Measurements from ENCODE around the gene FARP2. TPM values are rescaled to one million over a fixed set of nuclear protein-coding genes. Genes with fewer than 3 reads are reported as not detected.

The FARP2 gene
- total RNA-seq, 5 donors from 2014 or later (not counting 1 experiment from before 2014, with no cell fraction given) = 15.8 to 27.5 (median 18.5) TPM

DNA sequence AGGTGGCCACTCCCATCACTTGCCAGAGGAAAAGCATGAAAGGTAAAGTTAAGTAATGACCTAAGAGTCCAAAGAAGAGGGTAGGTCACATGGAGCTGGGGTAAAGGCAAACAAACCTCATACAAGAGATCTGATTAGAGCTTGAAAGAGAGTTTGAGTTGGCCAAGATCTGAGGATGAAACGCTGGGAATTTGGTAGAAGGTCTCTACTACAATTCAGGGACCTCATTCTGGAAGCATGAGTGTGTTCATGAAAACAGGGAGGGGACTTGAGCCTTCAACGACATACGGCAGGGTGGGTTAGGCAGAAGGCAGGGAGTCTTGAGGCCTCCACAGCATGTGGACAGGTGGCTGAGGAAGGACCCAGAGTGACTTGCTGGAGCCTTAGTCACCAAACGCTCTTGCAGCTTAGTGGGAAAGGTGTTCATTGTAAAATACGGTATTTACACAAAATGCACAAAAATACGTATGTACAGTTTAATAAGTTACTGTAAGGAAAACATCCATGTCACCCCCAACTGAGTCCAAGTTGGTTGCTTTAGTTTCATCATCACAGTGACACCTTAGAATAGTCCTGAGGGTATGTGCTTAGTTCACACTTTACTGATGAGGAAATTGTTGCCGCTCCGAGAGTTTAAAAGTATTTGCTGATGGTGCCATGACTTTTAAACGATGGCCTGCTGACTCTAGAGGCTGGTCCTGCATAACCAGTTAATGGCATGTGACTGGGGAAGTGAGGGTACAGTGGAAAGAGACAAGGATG lies 5.0 kb upstream of the FARP2 start:
- H3K9me3 ChIP-seq = no peaks in the 10 kb centered on the region
- 89% methylated on average over 5 of the region's 9 CpGs for WGBS (ENCODE audit: insufficient coverage)
- no peaks in the 10 kb centered on the region for H3K9me3 Mint-ChIP-seq
- H3K36me3 Mint-ChIP-seq = peaks cover 40% of the 10 kb centered on the region
- DNase-seq (no peak), ATAC-seq (replicated peaks in 1 of 4) (no peak)
- H3K4me1 Mint-ChIP-seq = peaks cover 0 to 3% (median 0%) of the 10 kb centered on the region in 3 donors
- H3K4me1 ChIP-seq (ENCODE audit: control insufficient read depth in 1 of 2, extremely low read depth in 1 of 2, insufficient read depth in 2 of 2, low read length in 2 of 2) = peaks cover 0 to 8% of the 10 kb centered on the region in 2 experiments
- no peak overlapping the region for H3K27ac ChIP-seq (ENCODE audit: low read length)
- ChIA-PET POLR2A (interaction anchor here in 1 of 2 donors (1.0 kb wide), 1 partner anchor 34 kb away, joined by 4 read pairs; no protein-coding TSS in a partner anchor), CTCF (interaction anchor here in 1 of 2 donors (0.7 kb wide), 1 partner anchor 31 kb away, joined by 3 read pairs; no protein-coding TSS in a partner anchor)
- peaks cover 6 to 76% of the 10 kb centered on the region in 2 donors for H3K36me3 ChIP-seq (ENCODE audit: control insufficient read depth in 2 of 2, extremely low read depth in 1 of 2, insufficient read depth in 1 of 2, low read length in 1 of 2)
- no peaks in the 10 kb centered on the region for H3K27me3 ChIP-seq (replicated peaks in 1 of 2; ENCODE audit: control insufficient read depth in 2 of 2, extremely low read depth in 1 of 2, insufficient read depth in 2 of 2, low read length in 1 of 2)
- H3K27ac Mint-ChIP-seq = peak overlapping the region in 1 of 2 donors; percentile 7
- H3K27me3 Mint-ChIP-seq = no peaks in the 10 kb centered on the region
- no peak overlapping the region for H3K4me3 Mint-ChIP-seq
- no peak overlapping the region for H3K4me3 ChIP-seq (ENCODE audit: control insufficient read depth in 1 of 2, extremely low read depth in 1 of 2, low read length in 1 of 2)

DNA sequence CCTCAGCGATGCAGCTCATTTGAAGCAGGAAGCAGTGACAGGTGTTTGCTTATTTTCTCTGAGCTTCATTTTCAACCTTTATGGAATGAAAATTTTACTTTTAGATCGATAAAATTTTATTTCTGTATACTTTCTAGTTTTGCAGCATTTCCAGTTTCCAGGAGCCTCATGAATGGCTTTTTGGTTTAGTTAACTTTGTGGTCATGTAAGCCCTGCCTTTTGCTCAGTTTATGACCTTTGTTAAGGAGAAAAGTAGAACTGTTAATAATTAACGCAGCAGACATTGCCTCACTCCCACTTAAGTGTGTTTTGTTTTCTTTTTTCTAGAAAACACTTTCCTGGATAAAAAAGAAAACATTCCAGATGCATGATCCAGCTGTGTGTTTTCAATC lies 4.4 kb upstream of the FARP2 start:
- ChIA-PET CTCF (no interaction called here), POLR2A (interaction anchor here in 1 of 2 donors (1.0 kb wide), 1 partner anchor 35 kb away, joined by 4 read pairs; no protein-coding TSS in a partner anchor)
- Mint-ChIP-seq H3K4me1 (peaks cover 0 to 3% (median under 1%) of the 10 kb centered on the region in 3 donors), H3K27ac (no peak overlapping the region), H3K4me3 (no peak overlapping the region), H3K9me3 (no peaks in the 10 kb centered on the region), H3K27me3 (no peaks in the 10 kb centered on the region), H3K36me3 (peaks cover 38% of the 10 kb centered on the region)
- Histone ChIP-seq H3K9me3 (no peaks in the 10 kb centered on the region), H3K27ac (ENCODE audit: low read length) (no peak overlapping the region), H3K27me3 (replicated peaks in 1 of 2; ENCODE audit: control insufficient read depth in 2 of 2, extremely low read depth in 1 of 2, insufficient read depth in 2 of 2, low read length in 1 of 2) (no peaks in the 10 kb centered on the region), H3K4me3 (ENCODE audit: control insufficient read depth in 1 of 2, extremely low read depth in 1 of 2, low read length in 1 of 2) (no peak overlapping the region), H3K36me3 (ENCODE audit: control insufficient read depth in 2 of 2, extremely low read depth in 1 of 2, insufficient read depth in 1 of 2, low read length in 1 of 2) (peaks cover 3 to 70% of the 10 kb centered on the region in 2 donors), H3K4me1 (ENCODE audit: control insufficient read depth in 1 of 2, extremely low read depth in 1 of 2, insufficient read depth in 2 of 2, low read length in 2 of 2) (peaks cover 0 to 12% of the 10 kb centered on the region in 2 experiments)
- ATAC-seq (replicated peaks in 1 of 4) (no peak), DNase-seq (no peak)
- no CpG with 5 or more reads among the region's 3 CpGs for WGBS (ENCODE audit: insufficient coverage)

GRCh38 chr2:241352227-241352626 lies 3.9 kb upstream of the FARP2 start:
- Mint-ChIP-seq H3K4me1 (peaks cover 5 to 9% (median 5%) of the 10 kb centered on the region in 3 donors), H3K9me3 (no peaks in the 10 kb centered on the region), H3K36me3 (peaks cover 35% of the 10 kb centered on the region), H3K27ac (no peak overlapping the region), H3K27me3 (no peaks in the 10 kb centered on the region), H3K4me3 (no peak overlapping the region)
- no CpG with 5 or more reads among the region's 3 CpGs for WGBS (ENCODE audit: insufficient coverage)
- CTCF ChIA-PET = no interaction called here
- H3K9me3 ChIP-seq = no peaks in the 10 kb centered on the region
- ATAC-seq (replicated peaks in 1 of 4) (no peak), DNase-seq (no peak)
- no peak overlapping the region for H3K27ac ChIP-seq (ENCODE audit: low read length)
- no peak overlapping the region for H3K4me3 ChIP-seq (ENCODE audit: control insufficient read depth in 1 of 2, extremely low read depth in 1 of 2, low read length in 1 of 2)
- peaks cover 3 to 64% of the 10 kb centered on the region in 2 donors for H3K36me3 ChIP-seq (ENCODE audit: control insufficient read depth in 2 of 2, extremely low read depth in 1 of 2, insufficient read depth in 1 of 2, low read length in 1 of 2)
- no peaks in the 10 kb centered on the region for H3K27me3 ChIP-seq (replicated peaks in 1 of 2; ENCODE audit: control insufficient read depth in 2 of 2, extremely low read depth in 1 of 2, insufficient read depth in 2 of 2, low read length in 1 of 2)
- POLR2A ChIA-PET = no interaction called here
- H3K4me1 ChIP-seq (ENCODE audit: control insufficient read depth in 1 of 2, extremely low read depth in 1 of 2, insufficient read depth in 2 of 2, low read length in 2 of 2) = peaks cover 0 to 17% of the 10 kb centered on the region in 2 experiments

- Mint-ChIP-seq H3K4me3 (peak overlapping the region in 2 of 3 donors; percentile 28 to 54), H3K27ac (peak overlapping the region; percentile 69 to 70), H3K9me3 (no peaks in the 10 kb centered on the region), H3K27me3 (no peaks in the 10 kb centered on the region), H3K4me1 (peaks cover 20 to 24% (median 20%) of the 10 kb centered on the region in 3 donors), H3K36me3 (peaks cover 26% of the 10 kb centered on the region)
- H3K27me3 ChIP-seq (replicated peaks in 1 of 2; ENCODE audit: control insufficient read depth in 2 of 2, extremely low read depth in 1 of 2, insufficient read depth in 2 of 2, low read length in 1 of 2) = no peaks in the 10 kb centered on the region
- DNase-seq (peak; percentile 33 to 78 (median 65)), ATAC-seq (replicated peaks in 1 of 4) (peak; percentile 19 to 44 (median 28))
- POLR2A ChIA-PET = no interaction called here
- no peak overlapping the region for H3K4me3 ChIP-seq (ENCODE audit: control insufficient read depth in 1 of 2, extremely low read depth in 1 of 2, low read length in 1 of 2)
- peaks cover 0 to 17% of the 10 kb centered on the region in 2 experiments for H3K4me1 ChIP-seq (ENCODE audit: control insufficient read depth in 1 of 2, extremely low read depth in 1 of 2, insufficient read depth in 2 of 2, low read length in 2 of 2)
- H3K9me3 ChIP-seq = no peaks in the 10 kb centered on the region
- WGBS (ENCODE audit: insufficient coverage) = 87% methylated on average over 16 of the region's 40 CpGs
- peaks cover 3 to 39% of the 10 kb centered on the region in 2 donors for H3K36me3 ChIP-seq (ENCODE audit: control insufficient read depth in 2 of 2, extremely low read depth in 1 of 2, insufficient read depth in 1 of 2, low read length in 1 of 2)
- H3K27ac ChIP-seq (ENCODE audit: low read length) = peak overlapping the region; percentile 55
- CTCF ChIA-PET = no interaction called here
These were observed 1.1 kb upstream of the FARP2 start for GRCh38 chr2:241354668-241355658.

- H3K4me1 ChIP-seq (ENCODE audit: control insufficient read depth in 1 of 2, extremely low read depth in 1 of 2, insufficient read depth in 2 of 2, low read length in 2 of 2) = peaks cover 0 to 17% of the 10 kb centered on the region in 2 experiments
- peak overlapping the region; percentile 52 to 67 for H3K4me3 ChIP-seq (ENCODE audit: control insufficient read depth in 1 of 2, extremely low read depth in 1 of 2, low read length in 1 of 2)
- H3K27ac Mint-ChIP-seq = peak overlapping the region in 1 of 2 donors; percentile 48
- POLR2A ChIA-PET = no interaction called here
- peaks cover 9% of the 10 kb centered on the region for H3K36me3 Mint-ChIP-seq
- H3K36me3 ChIP-seq (ENCODE audit: control insufficient read depth in 2 of 2, extremely low read depth in 1 of 2, insufficient read depth in 1 of 2, low read length in 1 of 2) = peaks cover 3 to 21% of the 10 kb centered on the region in 2 donors
- H3K4me3 Mint-ChIP-seq = peak overlapping the region; percentile 75 to 80 (median 78)
- no peak overlapping the region for H3K27ac ChIP-seq (ENCODE audit: low read length)
- no peaks in the 10 kb centered on the region for H3K27me3 Mint-ChIP-seq
- ATAC-seq (replicated peaks in 1 of 4) (no peak), DNase-seq (no peak)
- peaks cover 20 to 29% (median 24%) of the 10 kb centered on the region in 3 donors for H3K4me1 Mint-ChIP-seq
- H3K9me3 ChIP-seq = no peaks in the 10 kb centered on the region
- CTCF ChIA-PET = no interaction called here
- no peaks in the 10 kb centered on the region for H3K9me3 Mint-ChIP-seq
- WGBS (ENCODE audit: insufficient coverage) = 71% methylated on average over 4 of the region's 5 CpGs
- H3K27me3 ChIP-seq (replicated peaks in 1 of 2; ENCODE audit: control insufficient read depth in 2 of 2, extremely low read depth in 1 of 2, insufficient read depth in 2 of 2, low read length in 1 of 2) = no peaks in the 10 kb centered on the region
These were observed 781 bp downstream of the FARP2 start for GRCh38 chr2:241356871-241357260.

GRCh38 chr2:241357531-241357930 lies 1.4 kb downstream of the FARP2 start:
- Mint-ChIP-seq H3K27me3 (no peaks in the 10 kb centered on the region), H3K4me1 (peaks cover 20 to 29% (median 24%) of the 10 kb centered on the region in 3 donors), H3K36me3 (peaks cover 6% of the 10 kb centered on the region), H3K9me3 (no peaks in the 10 kb centered on the region), H3K4me3 (peak overlapping the region; percentile 75 to 80 (median 78)), H3K27ac (no peak overlapping the region)
- ChIA-PET CTCF (no interaction called here), POLR2A (interaction anchor here in 1 of 2 donors (0.5 kb wide), 1 partner anchor 487 kb away, joined by 5 read pairs; no protein-coding TSS in a partner anchor)
- no peak for ATAC-seq (replicated peaks in 1 of 4)
- Histone ChIP-seq H3K4me1 (ENCODE audit: control insufficient read depth in 1 of 2, extremely low read depth in 1 of 2, insufficient read depth in 2 of 2, low read length in 2 of 2) (peaks cover 0 to 17% of the 10 kb centered on the region in 2 experiments), H3K27me3 (replicated peaks in 1 of 2; ENCODE audit: control insufficient read depth in 2 of 2, extremely low read depth in 1 of 2, insufficient read depth in 2 of 2, low read length in 1 of 2) (no peaks in the 10 kb centered on the region), H3K36me3 (ENCODE audit: control insufficient read depth in 2 of 2, extremely low read depth in 1 of 2, insufficient read depth in 1 of 2, low read length in 1 of 2) (peaks cover 3 to 15% of the 10 kb centered on the region in 2 donors), H3K4me3 (ENCODE audit: control insufficient read depth in 1 of 2, extremely low read depth in 1 of 2, low read length in 1 of 2) (no peak overlapping the region), H3K9me3 (no peaks in the 10 kb centered on the region), H3K27ac (ENCODE audit: low read length) (no peak overlapping the region)
- no peak for DNase-seq
- no CpG with 5 or more reads among the region's 3 CpGs for WGBS (ENCODE audit: insufficient coverage)

Data from T-cell (primary cell).